Dermis microvascular lymphatic vessel endothelial cell (primary cell): ENCODE measurements around the gene FRMPD4. TPM values are rescaled to one million over a fixed set of nuclear protein-coding genes. Genes with fewer than 3 reads are reported as not detected.
"Not testable (repeated sequence)": the region's sequence is repeated elsewhere in the genome, so short reads cannot be mapped to it uniquely, and the experiment has no call there.

Source experiments
- DNase-seq, 2 donors: peaks; one replicate each; pipeline versions ENCODE4 v3.0.0 to v3.0.0-alpha.2; 2010; ENCODE audit warnings: low read depth in 2 of 2
- total RNA-seq: library from RNA; depleted of rRNA; stranded (reverse); fragments of >200 nt; gene quantifications from 2 replicates; pipeline ENCODE4 v1.2.1, GENCODE V29; 2014

The FRMPD4 gene
- total RNA-seq, 1 donor from 2014 or later = not detected

- no peak for DNase-seq
Observed at GRCh38 chrX:12497832-12498591, 359.7 kb downstream of the FRMPD4 start.

GRCh38 chrX:12505127-12505526, 366.9 kb downstream of the FRMPD4 start:
- no peak for DNase-seq

GRCh38 chrX:12515384-12515783, 377.1 kb downstream of the FRMPD4 start:
- not testable (repeated sequence) for DNase-seq

- no peak for DNase-seq
Observed at GRCh38 chrX:12526306-12526705, 388.0 kb downstream of the FRMPD4 start.

- not testable (repeated sequence) for DNase-seq
Observed at GRCh38 chrX:12538096-12538495, 399.8 kb downstream of the FRMPD4 start.

- not testable (repeated sequence) for DNase-seq
Observed at GRCh38 chrX:12542251-12542650, 404.0 kb downstream of the FRMPD4 start.

- no peak for DNase-seq
Observed at GRCh38 chrX:12548341-12548740, 410.1 kb downstream of the FRMPD4 start.

- DNase-seq = peak in 1 of 2 donors; percentile 11
Observed at GRCh38 chrX:12548746-12549145, 410.5 kb downstream of the FRMPD4 start.

- no peak for DNase-seq
Observed at GRCh38 chrX:12554206-12554605, 415.9 kb downstream of the FRMPD4 start.

- no peak for DNase-seq
Observed at GRCh38 chrX:12563121-12563520, 424.8 kb downstream of the FRMPD4 start.

GRCh38 chrX:12564221-12564620, 425.9 kb downstream of the FRMPD4 start:
- DNase-seq = no peak

GRCh38 chrX:12567857-12568256, 429.6 kb downstream of the FRMPD4 start:
- peak; percentile 1 to 3 for DNase-seq

GRCh38 chrX:12570859-12571501, 432.7 kb downstream of the FRMPD4 start:
- no peak for DNase-seq

- no peak for DNase-seq
Observed at GRCh38 chrX:12579311-12579710, 441.0 kb downstream of the FRMPD4 start.

GRCh38 chrX:12580548-12580947, 442.3 kb downstream of the FRMPD4 start:
- no peak for DNase-seq

- DNase-seq = no peak
Observed at GRCh38 chrX:12581546-12581945, 443.3 kb downstream of the FRMPD4 start.

- no peak for DNase-seq
Observed at GRCh38 chrX:12582649-12583048, 444.4 kb downstream of the FRMPD4 start.

- no peak for DNase-seq
Observed at GRCh38 chrX:12583543-12583942, 445.3 kb downstream of the FRMPD4 start.

GRCh38 chrX:12595720-12596119, 457.4 kb downstream of the FRMPD4 start:
- no peak for DNase-seq

- DNase-seq = no peak
Observed at GRCh38 chrX:12610079-12610478, 471.8 kb downstream of the FRMPD4 start.

- no peak for DNase-seq
Observed at GRCh38 chrX:12611471-12611870, 473.2 kb downstream of the FRMPD4 start.

- no peak for DNase-seq
Observed at GRCh38 chrX:12614266-12614665, 476.0 kb downstream of the FRMPD4 start.

- DNase-seq = no peak
Observed at GRCh38 chrX:12615061-12615460, 476.8 kb downstream of the FRMPD4 start.
